ENCODE data around the gene DUS1L. TPM values are rescaled to one million over a fixed set of nuclear protein-coding genes. Genes with fewer than 3 reads are reported as not detected.
A peak's percentile ranks its signal among the peaks of the same experiment; 100 is the strongest.
"Not testable (repeated sequence)": the region's sequence is repeated elsewhere in the genome, so short reads cannot be mapped to it uniquely, and the experiment has no call there.

Gene DUS1L
- total RNA-seq, 1 experiment from 2014 or later = 72.4 TPM

DNA sequence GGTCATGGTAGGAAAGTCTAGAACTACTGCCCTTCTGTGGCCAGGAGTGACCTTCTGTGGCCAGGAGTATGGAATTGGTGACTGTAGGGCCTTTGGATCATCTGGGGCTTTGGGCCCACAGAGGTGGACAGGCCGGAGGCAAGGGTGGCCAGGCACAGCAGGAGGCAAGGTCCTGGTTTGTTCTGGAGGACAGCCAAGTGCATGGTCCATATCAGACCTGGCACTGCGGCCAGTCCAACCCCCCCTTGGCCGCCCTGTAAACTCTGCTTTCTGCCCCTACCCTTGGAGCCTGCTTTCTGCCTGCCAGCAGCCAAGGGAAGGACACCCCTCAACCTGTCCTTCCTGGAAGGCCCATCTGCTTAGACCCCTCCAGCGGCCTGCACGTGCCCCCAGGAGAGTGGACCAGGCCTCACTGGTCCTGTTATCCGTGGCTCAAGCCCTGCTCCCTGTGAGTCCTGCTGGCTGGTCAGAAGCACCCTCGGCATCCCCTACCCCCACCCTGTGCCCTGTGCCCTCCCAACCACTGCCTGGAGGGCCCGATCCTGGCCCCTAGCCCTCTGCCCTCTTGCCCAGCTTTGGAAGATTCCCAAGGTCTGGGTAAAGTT is 25.8 kb downstream of the DUS1L start:
- no peak for DNase-seq (ENCODE audit: low read depth)

DNA sequence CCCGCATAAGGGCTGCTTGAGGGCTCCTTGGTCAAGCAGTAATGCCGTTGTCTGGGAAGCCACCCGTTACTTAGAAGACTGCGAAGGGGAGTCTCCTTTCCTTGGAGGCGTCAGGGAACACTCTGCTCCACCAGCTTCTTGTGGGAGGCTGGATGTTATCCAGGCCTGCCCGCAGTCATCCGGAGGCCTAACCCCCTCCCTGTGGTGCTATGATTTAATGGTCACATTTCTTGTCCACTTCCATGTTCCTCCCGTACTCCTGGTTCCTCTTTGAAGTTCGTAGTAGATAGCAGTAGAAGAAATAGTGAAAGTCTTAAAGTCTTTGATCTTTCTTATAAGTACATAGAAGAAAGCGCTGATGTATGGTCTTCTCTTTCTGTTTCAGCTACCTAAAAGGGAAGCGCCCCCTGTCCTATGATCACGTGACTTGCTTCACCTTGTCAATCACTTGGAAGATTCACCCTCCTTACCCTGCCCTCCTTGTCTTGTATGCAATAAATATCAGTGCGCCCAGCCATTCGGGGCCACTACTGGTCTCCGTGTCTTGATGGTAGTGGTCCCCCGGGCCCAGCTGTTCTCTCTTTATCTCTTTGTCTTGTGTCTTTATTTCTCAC is 26.7 kb downstream of the DUS1L start:
- not testable (repeated sequence) for DNase-seq (ENCODE audit: low read depth)

DNA sequence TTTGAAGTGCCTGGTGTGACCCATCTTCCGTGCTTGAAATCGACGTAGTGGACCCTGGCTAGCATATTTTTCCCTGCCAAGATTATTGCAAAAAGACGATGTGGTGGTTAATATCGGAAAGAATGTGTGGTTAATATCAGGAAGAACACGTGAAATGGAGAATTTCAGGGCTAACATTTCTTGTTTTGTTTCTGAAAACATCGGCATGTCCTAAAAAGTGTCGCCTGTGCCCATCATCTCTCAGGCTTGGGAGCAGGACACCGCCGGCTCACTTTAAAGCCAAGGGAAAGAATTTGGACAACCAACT is 27.8 kb downstream of the DUS1L start:
- no peak for DNase-seq (ENCODE audit: low read depth)

DNA sequence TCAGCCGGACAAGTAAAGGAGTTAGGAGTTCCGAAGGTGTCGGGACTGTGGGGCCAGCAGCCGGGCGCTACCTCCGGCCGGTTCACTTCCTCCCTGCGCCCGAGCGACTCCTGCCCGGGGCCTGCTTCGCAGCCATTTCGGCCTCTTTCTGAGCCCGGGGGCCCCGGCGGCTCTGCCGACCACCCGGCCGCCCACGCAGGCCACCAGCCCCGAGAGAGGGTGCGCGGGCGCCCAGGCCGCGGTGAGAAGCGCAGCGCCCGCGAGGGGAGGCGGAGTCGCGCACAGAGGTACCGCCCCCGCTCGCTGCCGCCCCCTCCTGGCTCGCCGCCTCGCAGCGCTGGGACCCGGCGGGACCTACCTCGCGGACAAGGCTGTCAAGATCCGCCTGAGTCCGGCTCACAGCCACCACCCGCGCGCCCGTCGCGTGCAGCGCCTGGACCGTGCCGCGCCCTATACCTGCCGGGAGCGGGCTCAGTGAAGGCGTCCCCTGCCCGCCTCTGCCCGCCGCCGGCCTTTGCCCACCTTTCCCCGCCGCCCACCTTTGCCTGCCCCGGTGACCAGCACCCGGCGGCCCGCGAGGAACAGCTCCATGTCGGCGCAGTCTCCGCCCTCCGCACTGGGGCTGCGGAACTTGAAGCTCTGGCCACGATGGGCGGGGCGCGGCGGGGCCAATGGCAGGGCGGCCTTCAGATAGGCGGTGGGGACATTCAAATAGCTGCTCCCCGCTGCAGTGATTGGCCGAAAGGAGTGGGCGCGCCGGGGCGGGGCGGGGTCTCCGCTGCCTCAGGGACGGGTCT is 28.3 kb downstream of the DUS1L start, which contains the start of gene DCXR:
TSS of gene DCXR (minus strand) at position 606 of the 797 bp plus-strand sequence. CDS start at position 591, 15 bp downstream.
- peak; percentile 95 for DNase-seq (ENCODE audit: low read depth)

DNA sequence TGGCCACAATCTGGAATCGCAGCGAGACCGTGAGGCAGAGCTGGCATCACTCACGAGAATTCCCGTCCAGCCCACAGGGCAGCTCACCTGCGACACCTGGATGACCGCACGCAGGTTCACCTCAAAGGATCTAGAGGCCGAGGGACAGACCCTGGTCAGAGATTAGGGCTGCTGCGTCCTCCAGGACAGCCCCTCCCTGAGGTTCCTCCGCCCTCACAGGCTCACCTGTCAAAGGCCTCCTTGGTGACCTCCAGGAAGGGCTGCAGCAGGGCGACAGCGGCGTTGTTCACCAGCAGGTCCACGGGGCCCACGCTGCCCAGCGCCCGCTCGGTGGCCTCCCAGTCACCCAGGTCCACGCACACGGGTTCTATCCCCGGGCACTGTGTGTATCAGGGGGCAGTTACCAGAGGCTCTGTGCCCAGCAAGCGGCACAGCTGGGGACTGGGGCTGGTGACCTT is 28.9 kb downstream of the DUS1L start:
- no peak for DNase-seq (ENCODE audit: low read depth)

DNA sequence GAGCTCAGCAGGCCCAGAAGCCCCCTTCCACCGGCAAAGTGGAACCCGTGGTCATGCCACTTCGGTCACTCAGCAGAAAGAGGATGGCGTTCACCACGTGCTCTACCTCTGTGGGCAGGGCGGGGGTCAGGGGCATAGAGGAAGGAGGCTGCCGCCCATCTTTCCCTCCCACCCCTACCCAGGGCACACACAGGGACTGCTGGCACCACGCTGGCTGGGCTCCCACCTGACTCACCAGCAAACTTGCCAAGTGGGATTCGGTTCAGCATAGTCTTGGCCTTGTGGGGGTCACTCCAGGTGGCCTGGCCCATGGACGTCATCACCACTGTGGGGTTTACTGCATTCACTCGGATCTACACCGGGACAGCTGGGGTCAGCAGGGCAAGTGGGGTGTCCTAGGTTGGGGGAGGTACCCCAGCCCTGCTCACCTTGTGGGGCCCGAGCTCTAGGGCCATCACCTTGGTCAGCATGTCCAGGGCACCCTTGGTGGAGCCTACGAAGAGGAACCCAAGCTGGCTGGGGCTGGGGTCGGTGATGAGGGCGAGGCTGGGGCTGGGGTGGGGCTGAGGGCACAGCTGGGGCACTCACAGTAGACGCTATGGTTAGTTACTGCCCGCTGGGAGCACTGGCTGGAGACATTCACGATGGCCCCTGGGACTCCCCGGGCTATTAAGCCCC is 29.5 kb downstream of the DUS1L start:
- DNase-seq (ENCODE audit: low read depth) = no peak

DNA sequence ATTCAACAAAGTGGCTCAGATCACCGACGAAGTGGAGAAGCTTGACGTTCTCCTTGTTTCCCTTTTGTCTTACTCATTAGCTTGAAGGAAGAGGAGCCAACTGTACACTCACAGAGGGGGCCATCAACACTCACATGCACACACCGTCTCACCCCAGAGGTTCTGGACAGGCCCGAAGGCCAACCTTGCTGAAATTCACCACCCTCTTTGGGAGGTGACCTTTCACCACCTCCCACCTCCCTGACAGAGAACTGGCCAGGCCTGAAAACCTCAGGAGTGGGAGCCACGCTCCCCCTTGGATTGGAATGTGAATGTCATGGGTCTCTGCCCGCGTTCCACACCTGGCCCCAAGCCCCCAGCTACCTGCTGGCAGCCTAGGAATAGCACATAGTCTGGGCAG is 30.1 kb downstream of the DUS1L start:
- DNase-seq (ENCODE audit: low read depth) = no peak

DNA sequence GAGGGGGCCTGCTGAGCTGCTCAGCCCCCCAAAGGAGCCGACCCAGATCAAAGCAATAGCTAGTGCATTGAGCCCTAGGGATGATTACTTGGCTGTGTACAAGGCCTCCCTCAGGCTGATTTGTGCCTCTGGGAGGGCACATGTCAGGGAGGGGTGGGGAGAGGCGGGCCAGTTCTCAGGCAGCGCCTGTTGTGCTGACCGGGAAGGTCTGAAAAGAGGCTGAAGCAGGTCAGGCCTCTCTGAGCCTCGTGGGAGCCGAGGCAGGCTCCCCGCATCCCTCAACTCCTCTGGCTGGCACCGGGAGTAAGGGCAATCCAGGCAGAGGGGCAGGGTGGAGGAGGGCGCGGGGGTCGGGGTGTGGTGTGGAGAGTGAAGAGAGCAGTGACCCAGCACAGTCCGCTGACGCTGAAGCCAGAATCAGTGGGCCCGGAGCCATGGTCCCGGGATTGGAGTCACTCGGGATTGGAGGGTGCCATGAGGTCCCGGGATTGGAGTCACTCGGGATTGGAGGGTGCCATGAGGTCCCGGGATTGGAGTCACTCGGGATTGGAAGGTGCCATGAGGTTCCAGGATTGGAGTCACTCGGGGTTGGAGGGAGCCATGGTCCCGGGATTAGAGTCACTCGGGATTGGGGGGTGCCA is 31.1 kb downstream of the DUS1L start:
- DNase-seq (ENCODE audit: low read depth) = no peak

DNA sequence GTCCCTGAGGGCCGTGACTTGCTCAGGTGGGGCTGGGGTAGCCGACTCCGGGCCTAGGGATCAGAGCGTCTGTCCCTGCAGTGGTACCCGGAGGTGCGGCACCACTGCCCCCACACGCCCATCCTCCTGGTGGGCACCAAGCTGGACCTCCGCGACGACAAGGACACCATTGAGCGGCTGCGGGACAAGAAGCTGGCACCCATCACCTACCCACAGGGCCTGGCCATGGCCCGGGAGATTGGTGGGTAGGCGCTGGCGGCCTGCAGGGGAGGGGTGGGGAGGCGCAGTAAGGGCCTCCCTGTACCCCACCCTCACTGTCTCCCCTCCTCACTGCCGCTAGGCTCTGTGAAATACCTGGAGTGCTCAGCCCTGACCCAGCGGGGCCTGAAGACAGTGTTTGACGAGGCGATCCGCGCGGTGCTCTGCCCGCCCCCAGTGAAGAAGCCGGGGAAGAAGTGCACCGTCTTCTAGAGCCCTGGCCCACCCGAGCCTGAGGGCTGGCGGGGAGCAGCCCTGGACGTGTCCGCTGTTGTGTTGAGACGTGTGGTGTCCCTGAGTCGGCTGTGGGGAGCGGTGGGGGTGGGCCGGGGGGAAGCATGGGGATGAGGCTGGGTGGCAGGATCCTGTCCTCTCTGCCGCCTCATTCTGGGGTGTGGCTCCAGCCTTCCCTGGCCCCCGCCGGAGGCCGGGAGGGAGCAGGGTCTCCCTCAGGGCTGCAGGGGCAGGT is 32.1 kb downstream of the DUS1L start:
- DNase-seq (ENCODE audit: low read depth) = no peak

DNA sequence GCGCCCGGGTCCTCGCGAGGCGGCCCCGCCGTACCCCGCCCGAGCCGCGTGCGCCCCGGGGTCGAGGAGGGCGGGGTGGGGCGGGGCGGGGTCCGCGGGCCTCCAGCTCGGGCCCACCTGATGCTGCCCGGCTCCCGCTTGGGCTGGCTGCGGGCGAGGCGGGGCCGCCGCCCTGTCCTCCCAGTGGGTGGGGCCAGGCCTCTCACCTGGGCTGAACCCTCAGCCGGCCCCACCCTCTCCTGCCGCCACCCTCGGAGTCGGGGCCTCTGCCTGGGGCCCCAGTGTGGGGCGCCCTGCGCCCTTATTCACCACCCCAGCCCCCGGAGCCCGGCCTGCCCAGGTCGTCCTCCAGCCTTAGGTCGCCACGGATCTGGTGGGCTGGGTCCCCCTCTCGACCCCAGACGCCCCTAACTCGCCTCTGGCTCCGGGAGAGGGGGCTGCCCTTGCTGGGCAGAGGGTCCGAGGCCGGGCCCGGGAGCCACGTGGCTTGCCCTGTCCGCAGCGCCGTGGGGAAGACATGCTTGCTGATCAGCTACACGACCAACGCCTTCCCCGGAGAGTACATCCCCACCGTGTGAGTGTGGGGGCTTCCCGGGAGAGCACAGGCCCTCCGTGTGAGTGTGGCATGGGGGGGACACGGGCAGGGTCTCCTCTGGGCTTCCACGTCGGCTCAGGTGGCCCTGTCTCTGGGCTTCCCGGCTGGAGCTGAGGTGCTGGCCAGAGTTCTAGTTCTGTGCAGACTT is 33.5 kb downstream of the DUS1L start:
- no peak for DNase-seq (ENCODE audit: low read depth)

DNA sequence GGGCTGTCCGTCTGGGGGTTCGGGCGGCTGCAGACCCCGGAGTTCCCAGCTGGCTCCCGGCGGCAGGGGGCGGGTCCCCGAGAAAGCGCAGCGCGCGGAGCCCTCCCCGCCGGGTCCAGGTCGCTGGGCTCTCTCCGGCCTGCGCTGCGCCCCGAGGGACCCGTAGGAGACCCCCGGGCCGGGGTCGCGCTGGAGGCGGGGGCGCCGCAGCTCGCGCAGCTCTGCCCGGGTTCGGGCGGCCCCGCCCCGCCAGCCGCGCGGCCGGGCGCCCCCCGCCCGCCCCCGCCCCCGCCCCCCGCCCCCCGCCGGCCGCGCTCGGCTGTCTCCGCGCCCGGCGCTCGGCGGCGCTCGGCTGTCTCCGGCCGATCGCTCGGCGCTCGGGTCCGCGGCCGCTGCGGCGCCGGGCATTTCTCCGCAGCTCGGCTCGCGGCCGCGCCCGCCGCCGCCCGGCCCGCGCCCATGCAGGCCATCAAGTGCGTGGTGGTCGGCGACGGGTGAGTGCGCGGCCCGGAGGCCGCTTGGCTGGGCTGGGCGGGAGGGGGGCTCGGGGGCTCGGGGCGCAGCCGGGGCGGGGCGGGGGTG is 34.2 kb downstream of the DUS1L start, which contains the start of gene RAC3:
TSS of gene RAC3 (plus strand) at position 376 of the 582 bp plus-strand sequence. CDS start at position 460, 84 bp downstream.
- peak; percentile 22 for DNase-seq (ENCODE audit: low read depth)

DNA sequence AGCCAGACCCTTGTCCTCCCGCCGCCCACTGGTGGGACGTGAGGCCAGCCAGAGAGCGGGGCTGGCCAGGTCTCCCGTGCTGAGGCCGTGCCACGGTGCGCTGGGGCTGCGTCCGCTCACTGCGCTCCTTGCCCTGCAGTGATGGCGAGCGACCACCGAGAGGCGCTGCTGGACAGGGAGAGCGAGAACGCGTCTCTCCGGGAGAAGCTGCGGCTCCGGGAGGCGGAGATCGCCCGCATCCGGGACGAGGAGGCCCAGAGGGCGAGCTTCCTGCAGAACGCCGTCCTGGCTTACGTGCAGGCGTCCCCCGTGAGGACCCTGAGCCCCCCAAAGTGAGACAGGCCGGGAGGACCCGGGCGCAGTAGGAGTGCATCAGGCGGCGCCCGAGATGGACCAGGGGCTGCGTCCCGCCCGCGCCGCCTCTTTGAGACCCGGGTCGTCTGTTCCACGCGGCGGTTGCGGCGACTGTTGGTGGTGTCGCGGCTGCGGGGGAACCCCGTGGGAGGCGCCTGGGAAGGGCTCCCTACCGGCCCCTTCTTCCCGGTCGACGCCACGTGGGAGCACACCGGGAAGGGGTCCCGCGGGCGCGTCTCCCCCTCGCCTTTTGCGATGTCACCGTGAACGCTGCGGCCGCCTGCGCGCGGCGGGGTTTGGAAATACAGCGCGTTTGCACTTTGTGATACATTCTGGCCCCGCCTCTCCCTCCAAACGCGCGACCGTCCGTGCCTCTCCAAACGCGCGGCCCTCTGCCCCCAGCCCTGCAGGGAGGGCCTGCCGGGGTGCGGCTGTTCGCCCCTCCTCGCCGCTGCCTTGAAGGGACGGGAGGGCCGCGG is 34.9 kb downstream of the DUS1L start:
- peak; percentile 23 for DNase-seq (ENCODE audit: low read depth)

DNA sequence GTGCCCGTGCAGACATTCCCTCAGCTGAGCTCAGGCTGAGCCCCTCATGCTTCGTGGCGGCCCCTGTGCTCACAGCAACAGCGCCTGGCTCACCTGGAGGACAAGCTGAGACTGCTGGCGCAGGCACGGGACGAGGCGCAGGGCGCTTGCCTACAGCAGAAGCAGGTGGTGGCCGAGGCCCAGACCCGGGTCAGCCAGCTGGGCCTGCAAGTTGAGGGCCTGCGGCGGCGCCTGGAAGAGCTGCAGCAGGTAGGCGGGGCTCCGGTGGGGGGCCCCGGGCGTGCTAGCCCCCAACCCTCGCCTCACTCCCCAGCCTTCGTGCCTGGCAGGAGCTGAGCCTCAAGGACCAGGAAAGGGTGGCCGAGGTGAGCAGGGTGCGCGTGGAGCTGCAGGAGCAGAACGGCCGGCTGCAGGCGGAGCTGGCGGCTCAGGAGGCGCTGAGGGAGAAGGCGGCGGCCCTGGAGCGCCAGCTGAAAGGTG is 35.6 kb downstream of the DUS1L start:
- no peak for DNase-seq (ENCODE audit: low read depth)

DNA sequence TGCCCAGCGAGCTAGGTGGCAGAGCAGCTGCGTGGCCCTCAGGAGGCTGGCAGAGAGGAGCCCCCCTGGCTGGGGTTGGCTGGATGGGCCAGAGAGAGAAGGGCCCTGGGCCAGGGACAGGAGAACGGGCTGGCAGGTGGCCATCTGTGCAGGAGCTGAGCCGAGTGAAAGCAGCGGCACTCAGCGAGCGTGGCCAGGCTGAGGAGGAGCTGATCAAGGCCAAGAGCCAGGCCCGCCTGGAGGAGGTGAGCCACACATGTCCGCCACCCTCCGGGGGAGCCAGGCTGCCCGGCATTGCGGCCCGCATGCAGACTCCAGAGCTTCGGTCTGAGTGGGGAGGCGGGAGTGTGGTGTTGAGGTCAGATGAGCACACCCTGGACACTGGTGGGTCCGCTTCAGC is 36.2 kb downstream of the DUS1L start:
- DNase-seq (ENCODE audit: low read depth) = peak; percentile 20

DNA sequence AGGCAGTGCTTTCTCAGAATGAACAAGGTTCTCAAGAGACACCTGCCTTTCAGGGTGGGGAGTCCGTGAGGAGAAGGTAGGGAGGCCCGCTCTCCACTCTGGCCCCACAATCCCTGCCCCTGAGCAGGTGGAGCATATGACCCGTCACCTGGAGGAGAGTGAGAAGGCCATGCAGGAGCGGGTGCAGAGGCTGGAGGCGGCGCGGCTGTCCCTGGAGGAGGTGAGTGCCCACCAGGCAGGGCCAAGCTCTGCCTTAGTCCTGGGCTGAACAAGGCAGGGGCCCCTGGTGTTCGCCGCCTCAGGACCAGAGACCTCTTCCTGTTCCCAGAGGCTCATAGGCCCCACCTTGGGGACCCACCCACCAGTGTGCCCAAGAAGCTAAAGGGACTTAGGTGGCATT is 36.6 kb downstream of the DUS1L start:
- DNase-seq (ENCODE audit: low read depth) = no peak

DNA sequence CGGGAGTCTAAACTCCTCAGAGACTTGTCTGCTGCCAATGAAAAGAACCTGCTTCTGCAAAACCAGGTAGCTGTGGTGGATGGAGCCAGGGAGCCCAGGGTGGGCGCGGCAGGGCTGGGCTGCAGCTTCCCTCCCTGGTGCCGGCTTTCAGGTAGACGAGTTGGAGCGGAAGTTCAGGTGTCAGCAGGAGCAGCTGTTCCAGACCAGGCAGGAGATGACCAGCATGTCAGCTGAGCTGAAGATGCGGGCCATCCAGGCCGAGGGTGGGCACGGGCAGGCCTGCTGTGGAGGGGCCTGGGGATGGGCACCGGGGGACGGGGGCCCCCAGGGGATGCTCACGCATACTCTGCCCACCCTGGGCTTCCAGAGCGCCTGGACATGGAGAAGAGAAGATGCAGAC is 37.4 kb downstream of the DUS1L start:
- no peak for DNase-seq (ENCODE audit: low read depth)

DNA sequence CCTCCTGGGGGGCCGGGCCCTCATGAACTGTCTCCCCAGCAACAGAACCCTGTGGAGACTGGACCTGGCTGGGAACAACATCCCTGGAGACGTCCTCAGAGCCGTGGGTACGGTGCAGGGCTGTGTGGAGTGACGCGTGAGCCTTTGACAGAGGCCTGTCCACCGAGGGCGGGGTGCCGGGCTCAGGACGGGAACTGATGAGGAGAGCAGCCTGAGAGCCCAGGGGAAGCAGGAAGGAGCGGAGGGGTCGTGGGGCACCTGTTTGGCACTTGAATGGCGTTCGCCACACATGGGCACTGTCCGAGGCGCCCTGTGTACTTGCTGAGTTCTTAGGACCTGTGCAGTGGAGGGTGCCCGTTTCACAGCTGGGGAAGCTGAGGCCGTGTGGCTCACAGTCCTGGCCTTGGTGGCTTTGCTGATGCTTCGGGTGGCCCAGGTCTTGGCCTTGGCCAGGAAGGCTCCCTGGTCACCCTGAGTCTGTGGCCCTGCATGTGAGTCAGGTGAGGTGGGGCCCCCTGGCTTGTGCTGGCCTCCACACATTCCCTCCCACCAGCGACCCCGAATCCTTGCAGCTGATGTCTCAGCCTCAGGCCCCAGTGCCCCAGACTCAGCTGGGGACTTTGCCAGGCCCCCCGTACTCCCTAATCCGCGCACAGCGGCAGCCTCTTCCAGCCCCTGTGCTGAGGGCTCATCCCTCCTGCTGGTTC is 40.0 kb downstream of the DUS1L start:
- no peak for DNase-seq (ENCODE audit: low read depth)

DNA sequence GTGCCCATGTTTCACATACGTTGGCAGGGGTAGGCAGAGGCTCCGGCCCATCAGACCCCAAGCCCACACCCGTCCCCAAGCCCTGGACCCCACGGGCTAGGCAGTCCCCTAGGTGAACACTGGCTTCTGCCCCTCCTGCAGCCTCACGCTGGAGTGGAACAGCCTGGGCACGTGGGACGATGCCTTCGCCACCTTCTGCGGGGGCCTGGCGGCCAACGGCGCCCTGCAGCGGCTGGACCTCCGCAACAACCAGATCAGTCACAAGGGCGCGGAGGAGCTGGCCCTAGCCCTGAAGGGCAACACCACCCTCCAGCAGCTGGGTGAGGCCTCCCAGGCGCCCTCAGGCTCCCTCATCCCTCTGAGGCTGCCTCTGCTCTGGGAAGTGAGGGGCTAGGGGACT is 40.7 kb downstream of the DUS1L start:
- no peak for DNase-seq (ENCODE audit: low read depth)

Measured in M059J (cell line).